NCI-H1092 treated with DMSO at 0.1 percent for 48 hours (cell line): Measurements from ENCODE around the gene GCN1.
"Not testable (repeated sequence)": the region's sequence is repeated elsewhere in the genome, so short reads cannot be mapped to it uniquely, and the experiment has no call there.

Source experiments
- DNase-seq: peaks from one replicate; lab custom pipeline; 2025; lab: John Stamatoyannopoulos, UW

The GCN1 gene

GRCh38 chr12:120214626-120215356, 20.3 kb upstream of the GCN1 start:
- no peak for DNase-seq

- no peak for DNase-seq
These were observed 19.2 kb upstream of the GCN1 start for GRCh38 chr12:120213758-120214157.

DNA sequence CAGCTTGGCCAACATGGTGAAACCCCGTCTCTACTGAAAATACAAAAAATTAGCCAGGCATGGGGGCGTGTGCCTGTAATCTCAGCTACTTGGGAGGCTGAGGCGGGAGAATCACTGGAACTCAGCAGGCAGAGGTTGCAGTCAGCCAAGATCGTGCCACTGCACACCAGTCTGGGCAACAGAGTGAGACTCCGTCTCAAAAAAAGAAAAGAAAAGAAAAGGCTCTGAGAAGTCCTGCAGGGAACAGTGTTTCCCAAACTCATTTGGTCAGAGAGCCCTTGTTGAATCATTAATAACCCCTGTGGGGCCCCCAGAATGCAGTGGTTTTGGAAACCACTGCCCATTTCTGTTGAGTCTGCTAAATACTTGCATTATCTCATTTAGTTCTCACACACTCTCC, 18.7 kb upstream of the GCN1 start:
- not testable (repeated sequence) for DNase-seq

DNA sequence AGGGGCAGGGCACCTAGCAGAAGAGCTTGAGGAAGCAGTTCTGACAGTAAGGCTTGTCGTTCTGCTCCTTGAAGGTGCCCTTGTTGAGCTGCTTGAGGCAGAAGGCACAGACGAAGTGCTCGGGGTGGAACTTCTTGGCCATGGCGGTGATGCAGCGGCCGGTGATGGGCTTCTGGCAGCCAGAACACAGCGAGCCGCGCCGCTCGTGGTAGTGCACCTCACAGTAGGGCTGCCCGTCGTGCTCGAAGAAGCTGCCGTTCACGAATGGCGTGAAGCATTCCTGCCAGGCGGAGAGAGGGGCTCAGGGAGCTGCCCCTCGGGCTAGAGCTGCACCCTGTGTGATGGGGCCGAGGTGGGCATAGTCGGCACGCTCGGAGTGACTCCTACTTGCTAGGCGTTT, 17.8 kb upstream of the GCN1 start:
- DNase-seq = no peak

DNA sequence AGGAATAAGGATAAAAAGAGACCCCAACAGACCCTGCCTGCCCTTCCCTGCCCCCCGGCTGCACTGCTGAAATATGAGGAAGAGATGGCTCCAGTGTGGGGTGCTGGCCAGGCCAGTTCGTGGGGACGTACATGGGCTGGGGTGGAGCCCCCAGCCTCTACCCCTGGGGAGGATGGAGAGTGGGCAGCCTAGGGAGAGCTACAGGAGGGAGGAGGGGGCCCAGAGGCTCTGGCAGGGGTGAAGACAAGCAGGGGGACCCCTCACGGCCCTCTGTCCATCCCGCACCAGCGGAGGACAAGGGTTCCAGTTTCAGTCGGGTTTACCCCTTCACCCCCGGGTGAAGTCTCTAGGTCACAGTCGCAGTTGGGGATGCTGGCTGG, 17.4 kb upstream of the GCN1 start:
- DNase-seq = no peak

DNA sequence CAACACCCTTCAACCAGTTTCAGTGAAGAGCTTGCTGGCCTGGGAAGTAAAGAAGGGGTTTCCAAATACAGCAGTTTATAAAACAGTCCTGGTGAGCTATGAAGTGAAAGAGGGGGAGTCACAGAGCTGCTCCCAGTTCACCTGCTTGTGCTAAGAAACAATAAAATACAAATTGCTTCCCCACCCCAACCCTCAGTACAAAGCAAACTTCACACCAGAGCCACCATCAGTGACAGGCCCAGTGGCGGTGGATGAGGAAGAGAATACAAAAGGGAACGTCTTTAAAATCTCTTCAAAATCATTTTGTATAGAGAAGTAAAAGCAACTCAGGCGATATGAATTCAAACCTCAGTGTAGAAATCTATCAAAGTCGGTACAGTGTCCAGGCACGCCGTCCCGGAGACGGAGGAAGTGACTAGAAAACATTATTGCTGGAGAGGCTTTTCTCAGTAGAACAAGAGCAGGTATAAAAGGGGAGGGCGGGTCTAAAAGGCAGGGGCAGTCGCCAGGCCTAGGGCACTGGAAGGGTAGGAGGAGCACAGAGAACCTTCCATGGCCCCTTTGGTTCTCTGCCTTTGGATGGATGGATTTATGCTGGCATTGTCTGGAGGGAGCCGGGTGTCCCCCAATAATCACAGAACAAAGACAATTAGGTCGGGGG, 16.9 kb upstream of the GCN1 start:
- DNase-seq = no peak

DNA sequence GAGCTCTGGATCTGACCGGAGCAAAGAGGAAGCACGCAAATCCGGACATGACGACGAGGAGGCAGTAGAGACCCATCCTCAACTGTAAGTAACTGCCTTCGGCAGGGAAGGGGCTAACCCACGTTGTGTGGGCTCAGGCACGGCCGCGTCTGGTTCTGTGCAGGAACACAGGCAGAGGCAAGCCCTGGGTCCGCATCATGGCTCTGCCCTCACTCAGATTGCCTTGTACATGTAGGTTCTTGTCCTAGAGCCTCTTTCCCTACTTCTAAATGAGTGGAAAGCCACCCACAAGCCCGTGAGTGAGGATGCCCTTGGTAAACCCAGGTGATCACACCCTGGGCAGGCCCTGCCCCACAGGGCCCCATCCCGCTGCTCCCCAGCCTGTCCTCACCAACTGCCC, 15.3 kb upstream of the GCN1 start:
- no peak for DNase-seq

DNA sequence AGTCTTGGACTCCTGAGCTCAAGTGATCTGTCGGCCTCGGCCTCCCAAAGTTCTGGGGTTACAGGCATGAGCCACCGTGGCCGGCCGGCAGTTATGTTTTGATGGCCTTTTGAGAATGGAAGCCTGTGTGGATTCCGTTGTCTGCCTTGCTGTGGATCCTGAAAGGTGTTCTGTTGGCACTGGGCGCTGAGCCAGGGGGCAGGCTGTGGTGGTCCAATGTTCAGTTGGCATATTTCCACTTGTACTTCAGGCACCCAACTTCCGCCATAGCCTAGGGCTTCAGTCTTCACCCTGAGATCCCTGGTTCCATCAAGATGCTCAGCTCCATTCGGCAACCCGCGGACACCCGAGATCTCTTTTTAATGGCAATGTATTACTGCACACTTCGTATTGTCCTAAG, 12.7 kb upstream of the GCN1 start:
- DNase-seq = no peak

DNA sequence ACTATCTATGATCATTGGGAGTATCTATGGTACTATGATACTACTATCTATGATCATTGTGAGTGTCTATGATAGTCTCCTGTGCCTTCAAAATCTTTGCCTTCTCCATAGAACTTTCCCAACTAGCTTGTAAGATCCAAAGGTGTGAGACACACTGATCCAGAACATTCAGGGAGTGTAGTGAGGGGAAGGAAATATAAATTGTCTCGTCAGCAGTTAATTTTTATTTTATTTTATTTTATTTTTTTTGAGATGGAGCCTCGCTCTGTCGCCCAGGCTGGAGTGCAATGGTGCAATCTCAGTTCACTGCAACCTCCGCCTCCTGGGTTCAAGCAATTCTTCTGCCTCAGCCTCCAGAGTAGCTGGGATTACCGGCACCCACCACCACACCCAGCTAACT, 12.3 kb upstream of the GCN1 start:
- DNase-seq = not testable (repeated sequence)

GRCh38 chr12:120206228-120206627, 11.7 kb upstream of the GCN1 start:
- no peak for DNase-seq

- no peak for DNase-seq
These were observed 9.7 kb upstream of the GCN1 start for GRCh38 chr12:120204171-120204570.

GRCh38 chr12:120200364-120200800, 5.9 kb upstream of the GCN1 start:
- DNase-seq = no peak

GRCh38 chr12:120199595-120200306, 5.2 kb upstream of the GCN1 start:
- no peak for DNase-seq

- DNase-seq = no peak
These were observed 4.5 kb upstream of the GCN1 start for GRCh38 chr12:120199025-120199424.

DNA sequence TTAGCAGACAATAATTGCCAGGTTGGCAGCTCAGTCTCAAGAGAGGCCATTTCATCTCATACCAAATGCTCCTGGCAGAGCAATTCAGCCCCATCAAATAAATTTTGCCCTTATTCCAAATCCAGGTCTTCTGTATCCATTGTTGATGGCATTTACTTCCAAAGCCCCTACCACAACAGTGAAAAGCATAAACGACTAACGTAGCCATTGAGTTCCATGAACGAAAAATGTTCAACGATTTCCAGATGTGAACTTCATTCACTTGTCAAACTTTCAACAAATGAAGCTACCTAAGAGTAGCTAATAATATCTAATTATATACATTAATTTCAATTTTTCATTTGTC, 3.0 kb upstream of the GCN1 start:
- DNase-seq = no peak

- not testable (repeated sequence) for DNase-seq
These were observed 2.5 kb upstream of the GCN1 start for GRCh38 chr12:120196817-120197541.

GRCh38 chr12:120196363-120196762, 1.8 kb upstream of the GCN1 start:
- no peak for DNase-seq

DNA sequence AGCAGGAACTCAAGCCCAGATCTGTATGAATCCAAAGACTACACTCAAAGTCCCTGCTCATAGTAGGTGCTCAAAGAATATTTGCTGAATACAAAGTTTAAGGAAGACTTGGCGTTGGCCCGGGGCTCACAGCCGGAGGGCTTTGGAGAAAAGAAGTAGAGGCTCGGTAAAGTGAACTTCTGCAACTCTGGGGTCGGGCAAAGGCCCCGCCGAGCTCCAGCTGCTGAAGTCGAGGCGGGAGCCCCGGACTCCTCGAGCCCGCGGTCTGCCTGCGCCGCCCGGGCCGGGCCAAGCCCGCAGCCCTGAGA, 335 bp downstream of the GCN1 start:
- no peak for DNase-seq

- DNase-seq = not testable (repeated sequence)
These were observed 1.2 kb downstream of the GCN1 start for GRCh38 chr12:120193286-120193685.

DNA sequence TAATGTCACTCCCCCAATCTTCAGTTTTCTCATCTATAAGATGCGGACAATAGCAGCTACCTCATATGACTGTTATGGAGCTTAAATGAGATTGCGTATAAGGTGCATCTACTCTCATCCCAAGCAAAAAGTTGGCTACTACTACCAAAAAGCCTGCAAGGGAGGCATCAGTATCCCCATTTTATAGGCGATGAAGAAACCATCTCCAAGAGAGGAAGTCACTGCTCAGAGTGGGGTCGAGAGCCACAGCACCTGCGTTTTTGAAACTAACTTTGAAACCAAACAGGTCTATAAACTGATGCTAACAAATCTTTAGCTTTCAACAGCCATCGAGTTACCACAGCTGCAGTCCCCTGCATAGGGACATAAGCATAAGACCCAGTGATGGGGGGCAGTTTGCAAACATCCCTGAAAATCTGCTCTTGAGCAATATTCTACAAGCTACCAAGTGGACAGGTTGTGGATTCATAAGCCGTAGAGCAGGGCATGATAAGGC, 3.5 kb downstream of the GCN1 start:
- DNase-seq = no peak

DNA sequence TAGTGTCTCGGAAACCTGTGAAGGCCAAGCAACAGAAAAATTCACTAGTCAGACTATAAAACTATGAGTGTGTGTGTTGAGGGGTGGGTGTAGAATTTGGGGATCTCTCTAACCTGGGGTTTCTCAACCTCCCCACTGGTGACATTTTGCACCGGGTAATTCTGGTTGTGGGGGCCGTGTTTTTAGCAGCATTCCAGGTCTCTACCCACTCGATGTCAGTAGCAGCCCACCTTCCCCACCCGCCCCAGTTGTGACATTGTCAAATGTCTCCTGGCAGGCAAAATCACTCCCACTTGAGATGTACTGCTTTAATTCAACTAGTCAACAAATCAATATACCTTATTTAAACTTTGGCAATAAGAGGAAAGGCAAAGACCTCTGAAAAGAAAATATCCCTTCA, 4.1 kb downstream of the GCN1 start:
- DNase-seq = no peak

DNA sequence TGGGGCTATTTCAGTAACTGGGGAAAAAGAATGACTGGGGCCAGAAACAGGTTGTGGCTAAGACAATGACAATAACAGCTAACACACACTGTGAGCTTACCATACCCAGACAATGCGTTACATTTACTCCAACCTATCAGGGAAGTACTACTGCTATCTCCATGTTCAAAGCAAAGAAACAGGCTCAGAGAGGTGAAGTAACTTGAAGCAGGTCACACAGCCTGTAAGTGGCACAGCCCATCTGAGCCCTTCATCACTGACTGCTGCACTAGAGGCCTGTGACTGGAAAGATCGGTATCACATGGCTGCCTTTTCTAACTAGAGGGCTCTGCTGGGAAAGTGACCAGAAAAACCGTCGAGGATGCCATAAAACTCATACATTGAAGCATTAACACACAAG, 7.9 kb downstream of the GCN1 start:
- no peak for DNase-seq

GRCh38 chr12:120183211-120183631, 11.3 kb downstream of the GCN1 start:
- no peak for DNase-seq
